BLaER1 treated with 17β-estradiol and CSF1 and Interleukin-3, amounts not matched to agents 10 nM and 100 nM (cell line): ENCODE data around the gene B4GALT6.
A peak's percentile ranks its signal among the peaks of the same experiment; 100 is the strongest.

ENCODE experiments used
- H3K27ac ChIP-seq, 11 experiments: shearing (Covaris generic); formaldehyde crosslinking; 2 replicates each; pipeline ENCODE4 v1.8.1; 2022
- H3K27me3 ChIP-seq, 11 experiments: shearing (Covaris generic); formaldehyde crosslinking; 2 replicates each; pipeline ENCODE4 v1.8.1; 2022
- H3K36me3 ChIP-seq, 11 experiments: shearing (Covaris generic); formaldehyde crosslinking; 2 replicates each; pipeline ENCODE4 v1.8.1; 2022
- H3K4me1 ChIP-seq, 10 experiments: shearing (Covaris generic); formaldehyde crosslinking; 2 replicates each; pipeline ENCODE4 v1.8.1; 2022
- H3K4me2 ChIP-seq, 11 experiments: shearing (Covaris generic); formaldehyde crosslinking; 2 replicates each; pipeline ENCODE4 v1.8.1; 2022
- H3K4me3 ChIP-seq, 10 experiments: shearing (Covaris generic); formaldehyde crosslinking; 2 replicates each; pipeline ENCODE4 v1.8.1; 2022
- H3K9ac ChIP-seq, 11 experiments: shearing (Covaris generic); formaldehyde crosslinking; 2 replicates each; pipeline ENCODE4 v1.8.1; 2022
- H3K9me3 ChIP-seq, 11 experiments: shearing (Covaris generic); formaldehyde crosslinking; replicated peaks in 1 of 11; 2 replicates each; pipeline ENCODE4 v1.8.1; 2022
- H4K20me1 ChIP-seq, 11 experiments: shearing (Covaris generic); formaldehyde crosslinking; 2 replicates each; pipeline ENCODE4 v1.8.1; 2022
- Cebpa-rat ChIP-seq, 11 experiments: shearing (Covaris generic); IDR thresholded peaks; 2 replicates each; pipeline ENCODE4 v1.8.1; 2022

Gene B4GALT6

GRCh38 chr18:31619291-31619690, 65.1 kb downstream of the B4GALT6 start:
- no peak overlapping the region for H3K4me2 ChIP-seq
- no peak overlapping the region for H3K27ac ChIP-seq
- no peak overlapping the region for H3K9ac ChIP-seq
- no peak overlapping the region for H3K4me3 ChIP-seq
- no peaks in the 10 kb centered on the region for H3K27me3 ChIP-seq
- no peaks in the 10 kb centered on the region for H3K4me1 ChIP-seq
- H3K36me3 ChIP-seq: no peaks in the 10 kb centered on the region
- no peak for TF ChIP-seq Cebpa-rat (IDR thresholded peaks at IDR 0.05)
- H4K20me1 ChIP-seq: no peaks in the 10 kb centered on the region
- no peaks in the 10 kb centered on the region for H3K9me3 ChIP-seq

- no peak overlapping the region for H3K9ac ChIP-seq
- H3K4me1 ChIP-seq: no peaks in the 10 kb centered on the region
- H3K36me3 ChIP-seq: no peaks in the 10 kb centered on the region
- H3K4me2 ChIP-seq: no peak overlapping the region
- no peaks in the 10 kb centered on the region for H4K20me1 ChIP-seq
- H3K27ac ChIP-seq: no peak overlapping the region
- no peak overlapping the region for H3K4me3 ChIP-seq
- no peak for TF ChIP-seq Cebpa-rat (IDR thresholded peaks at IDR 0.05)
- H3K27me3 ChIP-seq: no peaks in the 10 kb centered on the region
- no peaks in the 10 kb centered on the region for H3K9me3 ChIP-seq
Observed at GRCh38 chr18:31618801-31619200, 65.6 kb downstream of the B4GALT6 start.

- Histone ChIP-seq H3K4me1 (no peaks in the 10 kb centered on the region), H3K27ac (no peak overlapping the region), H3K27me3 (no peaks in the 10 kb centered on the region), H3K9ac (no peak overlapping the region), H3K9me3 (no peaks in the 10 kb centered on the region), H3K4me2 (no peak overlapping the region), H3K4me3 (no peak overlapping the region), H3K36me3 (no peaks in the 10 kb centered on the region), H4K20me1 (no peaks in the 10 kb centered on the region)
- no peak for TF ChIP-seq Cebpa-rat (IDR thresholded peaks at IDR 0.05)
Observed at GRCh38 chr18:31617031-31617717, 67.2 kb downstream of the B4GALT6 start.

- Histone ChIP-seq H3K4me1 (no peaks in the 10 kb centered on the region; a peak in 1 of 20 replicates), H3K27me3 (no peaks in the 10 kb centered on the region), H3K4me2 (no peak overlapping the region), H3K9me3 (no peaks in the 10 kb centered on the region), H3K4me3 (no peak overlapping the region), H3K36me3 (no peaks in the 10 kb centered on the region), H3K9ac (no peak overlapping the region), H4K20me1 (no peaks in the 10 kb centered on the region), H3K27ac (no peak overlapping the region)
- no peak for TF ChIP-seq Cebpa-rat (IDR thresholded peaks at IDR 0.05)
Observed at GRCh38 chr18:31616586-31616985, 67.8 kb downstream of the B4GALT6 start.

GRCh38 chr18:31614044-31614443, 70.3 kb downstream of the B4GALT6 start:
- TF ChIP-seq Cebpa-rat (IDR thresholded peaks at IDR 0.05): no peak

GRCh38 chr18:31612124-31612523, 72.3 kb downstream of the B4GALT6 start:
- no peak for TF ChIP-seq Cebpa-rat (IDR thresholded peaks at IDR 0.05)
- Histone ChIP-seq H4K20me1 (no peaks in the 10 kb centered on the region), H3K4me1 (peaks cover 0 to 16% (median 7%) of the 10 kb centered on the region in 10 experiments; a peak in 8 of 20 replicates), H3K27me3 (no peaks in the 10 kb centered on the region), H3K9ac (no peak overlapping the region), H3K4me3 (no peak overlapping the region), H3K36me3 (no peaks in the 10 kb centered on the region), H3K4me2 (no peak overlapping the region), H3K27ac (no peak overlapping the region), H3K9me3 (no peaks in the 10 kb centered on the region)

More at GRCh38 chr18:31614044-31614443, 70.3 kb downstream of the B4GALT6 start:
- Histone ChIP-seq H4K20me1 (no peaks in the 10 kb centered on the region), H3K9me3 (no peaks in the 10 kb centered on the region), H3K36me3 (no peaks in the 10 kb centered on the region), H3K27ac (no peak overlapping the region), H3K27me3 (no peaks in the 10 kb centered on the region), H3K4me3 (no peak overlapping the region), H3K9ac (no peak overlapping the region), H3K4me2 (no peak overlapping the region), H3K4me1 (peaks cover 0 to 16% (median 7%) of the 10 kb centered on the region in 10 experiments; a peak in 8 of 20 replicates)

GRCh38 chr18:31611511-31611910, 72.9 kb downstream of the B4GALT6 start:
- no peak overlapping the region for H3K9ac ChIP-seq
- no peaks in the 10 kb centered on the region for H3K27me3 ChIP-seq
- no peaks in the 10 kb centered on the region for H4K20me1 ChIP-seq
- H3K27ac ChIP-seq: no peak overlapping the region
- TF ChIP-seq Cebpa-rat (IDR thresholded peaks at IDR 0.05): no peak
- H3K9me3 ChIP-seq: no peaks in the 10 kb centered on the region
- no peak overlapping the region for H3K4me3 ChIP-seq
- no peaks in the 10 kb centered on the region for H3K36me3 ChIP-seq
- H3K4me2 ChIP-seq: 0 out of 22 replicates have a peak overlapping the region, but pooled peaks of 2 of the 11 experiments have one; percentile 24 to 25
- peaks cover 0 to 16% (median 7%) of the 10 kb centered on the region in 10 experiments; a peak in 8 of 20 replicates for H3K4me1 ChIP-seq

GRCh38 chr18:31610286-31611205, 73.8 kb downstream of the B4GALT6 start:
- no peak overlapping the region for H3K4me3 ChIP-seq
- H4K20me1 ChIP-seq: no peaks in the 10 kb centered on the region
- peaks cover 0 to 16% (median 7%) of the 10 kb centered on the region in 10 experiments; a peak in 8 of 20 replicates for H3K4me1 ChIP-seq
- H3K27ac ChIP-seq: no peak overlapping the region
- H3K9ac ChIP-seq: no peak overlapping the region
- no peaks in the 10 kb centered on the region for H3K27me3 ChIP-seq
- peak overlapping the region in 7 of 11 experiments; percentile 5 to 46 (median 26); a peak in 8 of 22 replicates for H3K4me2 ChIP-seq
- no peak for TF ChIP-seq Cebpa-rat (IDR thresholded peaks at IDR 0.05)
- H3K9me3 ChIP-seq: no peaks in the 10 kb centered on the region
- H3K36me3 ChIP-seq: no peaks in the 10 kb centered on the region

GRCh38 chr18:31609886-31610285, 74.5 kb downstream of the B4GALT6 start:
- H3K4me2 ChIP-seq: no peak overlapping the region
- no peak overlapping the region for H3K4me3 ChIP-seq
- no peaks in the 10 kb centered on the region for H4K20me1 ChIP-seq
- no peak overlapping the region for H3K9ac ChIP-seq
- H3K36me3 ChIP-seq: no peaks in the 10 kb centered on the region
- no peak overlapping the region for H3K27ac ChIP-seq
- H3K27me3 ChIP-seq: no peaks in the 10 kb centered on the region
- H3K4me1 ChIP-seq: peaks cover 0 to 16% (median 7%) of the 10 kb centered on the region in 10 experiments; a peak in 8 of 20 replicates
- TF ChIP-seq Cebpa-rat (IDR thresholded peaks at IDR 0.05): no peak
- H3K9me3 ChIP-seq: no peaks in the 10 kb centered on the region
